Common myeloid progenitor, CD34-positive (primary cell): ENCODE measurements around the gene AKNA.

ENCODE experiments used
- CTCF ChIA-PET: fragments of 350-600 bp; sonication (Branson Sonifier 250); formaldehyde crosslinking; loops from one replicate; lab custom pipeline; 2021; ENCODE audit warnings: antibody characterized with exemption; lab: Charles Lee
- POLR2A ChIA-PET: fragments of 350-600 bp; sonication (Branson Sonifier 250); formaldehyde crosslinking; loops from one replicate; lab custom pipeline; 2021; ENCODE audit warnings: antibody characterized with exemption; lab: Charles Lee
- DNase-seq, 3 donors: peaks; one replicate each; pipeline versions ENCODE4 v3.0.0 to v3.0.0-alpha.2; 2013
- H3K27ac ChIP-seq, 2 experiments: 1 replicate in 1 of 2; 2 replicates in 1 of 2; pipeline ENCODE4 v1.7.0; 2013; ENCODE audit warnings: inconsistent platforms in 2 of 2, low read length in 2 of 2, mild to moderate bottlenecking in 2 of 2, low read depth in 1 of 2, moderate library complexity in 1 of 2; ENCODE audit not compliant: severe bottlenecking in 2 of 2, insufficient read depth in 1 of 2, poor library complexity in 1 of 2
- H3K27me3 ChIP-seq, 5 experiments: replicated peaks in 2 of 5; 1 replicate in 3 of 5; 2 replicates in 2 of 5; pipeline versions ENCODE4 v1.6.1 to v1.7.0; 2013; ENCODE audit warnings: low read length in 4 of 5, mild to moderate bottlenecking in 2 of 5, moderate library complexity in 2 of 5, inconsistent platforms in 1 of 5; ENCODE audit not compliant: insufficient read depth in 5 of 5, control insufficient read depth in 4 of 5
- H3K36me3 ChIP-seq, 4 experiments: 1 replicate in 2 of 4; 2 replicates in 2 of 4; pipeline versions ENCODE4 v1.6.1 to v1.7.0; 2013; ENCODE audit warnings: low read length in 3 of 4, control low read depth in 1 of 4, mild to moderate bottlenecking in 1 of 4; ENCODE audit not compliant: control insufficient read depth in 4 of 4, insufficient read depth in 4 of 4
- H3K4me1 ChIP-seq, 4 experiments: 1 replicate in 3 of 4; 2 replicates in 1 of 4; pipeline versions ENCODE4 v1.6.1 to v1.7.1; 2013; ENCODE audit warnings: low read length in 3 of 4, mild to moderate bottlenecking in 3 of 4, control low read depth in 1 of 4, inconsistent platforms in 1 of 4, moderate library complexity in 1 of 4; ENCODE audit not compliant: control insufficient read depth in 4 of 4, insufficient read depth in 4 of 4; ENCODE audit errors: control extremely low read depth in 1 of 4
- H3K4me3 ChIP-seq, 7 experiments: 1 replicate in 4 of 7; 2 replicates in 3 of 7; pipeline versions ENCODE4 v1.5.1 to v1.7.0; 2013; ENCODE audit warnings: mild to moderate bottlenecking in 7 of 7, low read length in 6 of 7, moderate library complexity in 6 of 7, inconsistent platforms in 2 of 7, low read depth in 2 of 7, control low read depth in 1 of 7; ENCODE audit not compliant: insufficient read depth in 4 of 7, control insufficient read depth in 1 of 7; ENCODE audit errors: extremely low read depth in 1 of 7
- H3K9me3 ChIP-seq, 5 experiments: 1 replicate in 4 of 5; 2 replicates in 1 of 5; pipeline versions ENCODE4 v1.6.1 to v1.7.1; 2013; ENCODE audit warnings: low read length in 4 of 5, mild to moderate bottlenecking in 2 of 5, inconsistent platforms in 1 of 5, low read depth in 1 of 5, moderate library complexity in 1 of 5; ENCODE audit not compliant: control insufficient read depth in 4 of 5, insufficient read depth in 2 of 5; ENCODE audit errors: control extremely low read depth in 1 of 5
- WGBS: methylation state at CpG from one replicate; pipeline ENCODE4 v1.1.5; 2013; ENCODE audit not compliant: insufficient coverage; 5-methylcytosine and 5-hydroxymethylcytosine counted together

The AKNA gene

DNA sequence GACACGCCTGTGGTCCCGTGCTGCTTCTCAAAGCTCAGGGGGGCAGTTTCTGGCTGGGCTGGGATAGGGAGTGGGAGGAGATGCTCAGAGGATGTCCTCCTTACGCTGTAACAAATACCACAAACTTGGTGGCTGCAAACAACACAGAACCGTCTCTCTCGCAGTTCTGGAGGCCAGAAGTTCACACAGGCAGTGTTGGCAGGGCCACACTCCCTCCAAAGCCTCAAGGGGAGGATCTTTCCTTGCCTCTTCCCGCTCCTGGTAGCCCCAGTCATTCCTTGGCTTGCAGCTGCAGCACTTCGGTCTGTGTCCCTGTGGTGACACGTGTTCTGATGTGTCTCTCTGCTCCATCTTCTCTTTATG lies 75.3 kb downstream of the AKNA start:
- DNase-seq = no peak
- Histone ChIP-seq H3K9me3 (peaks cover 0 to 3% (median 0%) of the 10 kb centered on the region in 5 experiments), H3K4me3 (no peak overlapping the region), H3K27ac (no peak overlapping the region), H3K4me1 (no peaks in the 10 kb centered on the region), H3K36me3 (no peaks in the 10 kb centered on the region), H3K27me3 (peaks cover 0 to 2% (median 0%) of the 10 kb centered on the region in 5 experiments)
- POLR2A ChIA-PET = no interaction called here
- WGBS = 94% methylated on average over 7 of the region's 8 CpGs
- CTCF ChIA-PET = no interaction called here

- WGBS = 97% methylated on average over 22 of the region's 28 CpGs
- ChIA-PET POLR2A (no interaction called here), CTCF (no interaction called here)
- DNase-seq = no peak
- Histone ChIP-seq H3K9me3 (peaks cover 0 to 3% (median 0%) of the 10 kb centered on the region in 5 experiments), H3K4me1 (no peaks in the 10 kb centered on the region), H3K36me3 (no peaks in the 10 kb centered on the region), H3K4me3 (no peak overlapping the region), H3K27ac (no peak overlapping the region), H3K27me3 (peaks cover 0 to 2% (median 0%) of the 10 kb centered on the region in 5 experiments)
These were observed 75.9 kb downstream of the AKNA start for GRCh38 chr9:114311571-114312512.

- Histone ChIP-seq H3K27me3 (peaks cover 0 to 2% (median 0%) of the 10 kb centered on the region in 5 experiments), H3K36me3 (no peaks in the 10 kb centered on the region), H3K4me3 (no peak overlapping the region), H3K27ac (no peak overlapping the region), H3K9me3 (peaks cover 0 to 3% (median 0%) of the 10 kb centered on the region in 5 experiments), H3K4me1 (no peaks in the 10 kb centered on the region)
- 94% methylated on average over 15 of the region's 22 CpGs for WGBS
- ChIA-PET CTCF (interaction anchor here (0.8 kb wide), 1 partner anchor 42 kb away, joined by 3 read pairs; no protein-coding TSS in a partner anchor), POLR2A (no interaction called here)
- no peak for DNase-seq
These were observed 77.0 kb downstream of the AKNA start for GRCh38 chr9:114310471-114311450.

DNA sequence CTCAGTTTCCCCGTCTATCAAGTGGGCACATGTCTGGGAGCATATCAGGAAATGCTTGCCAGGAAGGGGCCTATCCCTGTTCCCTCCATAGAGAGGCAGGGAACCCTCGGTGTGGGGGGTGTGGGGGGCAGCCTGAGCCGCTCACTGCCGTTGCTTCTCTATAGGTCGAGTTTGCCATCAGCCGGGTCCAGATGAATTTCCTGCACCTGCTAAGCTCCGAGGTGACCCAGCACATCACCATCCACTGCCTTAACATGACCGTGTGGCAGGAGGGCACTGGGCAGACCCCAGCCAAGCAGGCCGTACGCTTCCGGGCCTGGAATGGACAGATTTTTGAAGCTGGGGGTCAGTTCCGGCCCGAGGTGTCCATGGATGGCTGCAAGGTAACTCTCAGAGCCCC lies 78.7 kb downstream of the AKNA start:
- no peaks in the 10 kb centered on the region for H3K9me3 ChIP-seq
- ChIA-PET CTCF (interaction anchor here (0.7 to 0.9 kb wide), 2 partner anchors 9 to 158 kb away, joined by 3 read pairs; no protein-coding TSS in a partner anchor), POLR2A (no interaction called here)
- H3K4me1 ChIP-seq = no peaks in the 10 kb centered on the region
- H3K4me3 ChIP-seq = no peak overlapping the region
- WGBS = 96% methylated on average over 8 of the region's 13 CpGs
- no peak for DNase-seq
- H3K27me3 ChIP-seq = peaks cover 0 to 6% (median 0%) of the 10 kb centered on the region in 5 experiments
- no peak overlapping the region for H3K27ac ChIP-seq
- H3K36me3 ChIP-seq = no peaks in the 10 kb centered on the region

GRCh38 chr9:114308361-114308950 lies 79.3 kb downstream of the AKNA start:
- Histone ChIP-seq H3K27ac (no peak overlapping the region), H3K4me1 (no peaks in the 10 kb centered on the region), H3K36me3 (no peaks in the 10 kb centered on the region), H3K27me3 (peaks cover 0 to 6% (median 0%) of the 10 kb centered on the region in 5 experiments), H3K4me3 (no peak overlapping the region), H3K9me3 (no peaks in the 10 kb centered on the region)
- WGBS = 94% methylated on average over 11 of the region's 13 CpGs
- ChIA-PET POLR2A (no interaction called here), CTCF (interaction anchor here (0.7 to 1.1 kb wide), 4 partner anchors 9 to 198 kb away, joined by 3 to 5 read pairs (median 3); no protein-coding TSS in a partner anchor)
- no peak for DNase-seq

DNA sequence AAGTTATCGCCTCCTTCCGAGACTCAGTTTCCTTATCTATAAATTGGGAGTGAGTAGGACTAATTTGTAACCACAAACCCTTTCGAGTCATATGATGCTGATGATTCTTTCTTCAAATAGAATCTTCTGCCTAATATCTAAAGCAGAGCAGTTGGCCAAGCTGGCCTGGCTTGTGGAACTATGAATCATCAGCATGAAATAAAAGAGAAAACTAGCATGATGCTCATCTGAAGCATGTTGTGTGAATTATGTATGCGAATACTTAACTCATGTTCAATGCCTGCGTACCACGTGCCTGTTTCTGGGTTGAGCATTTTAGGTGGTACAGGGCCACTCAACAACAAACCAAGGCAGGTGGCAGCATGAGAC lies 79.9 kb downstream of the AKNA start:
- H3K36me3 ChIP-seq = no peaks in the 10 kb centered on the region

More for the DNA sequence above, 79.9 kb downstream of the AKNA start:
- Histone ChIP-seq H3K4me3 (no peak overlapping the region), H3K27ac (no peak overlapping the region), H3K9me3 (no peaks in the 10 kb centered on the region), H3K27me3 (peaks cover 0 to 6% (median 0%) of the 10 kb centered on the region in 5 experiments), H3K4me1 (no peaks in the 10 kb centered on the region)
- WGBS = 95% methylated on average over 2 of the region's 6 CpGs
- no peak for DNase-seq
- CTCF ChIA-PET = interaction anchor here (0.8 to 1.1 kb wide), 2 partner anchors 18 to 197 kb away, joined by 3 to 5 read pairs; no protein-coding TSS in a partner anchor
- POLR2A ChIA-PET = no interaction called here
